GM18505 (cell line): ENCODE measurements around the gene TMED4.
"Not testable (repeated sequence)": the region's sequence is repeated elsewhere in the genome, so short reads cannot be mapped to it uniquely, and the experiment has no call there.

Experiments used
- ATAC-seq: cut with Tn5 transposase; IDR thresholded peaks from one replicate; pipeline ENCODE4 v1.9.1; 2021; ENCODE audit not compliant: unreplicated experiment
- POLR2A ChIP-seq: IDR thresholded peaks from 4 replicates; pipeline ENCODE4 v1.6.1; 2011; ENCODE audit warnings: borderline replicate concordance; ENCODE audit not compliant: insufficient read depth, insufficient read length; ENCODE audit errors: extremely low read depth

TMED4 gene

GRCh38 chr7:44572771-44573170 is 9.3 kb downstream of the TMED4 start:
- no peak for ATAC-seq
- TF ChIP-seq POLR2A, result no peak

GRCh38 chr7:44569959-44570358 is 12.1 kb downstream of the TMED4 start:
- no peak for TF ChIP-seq POLR2A

GRCh38 chr7:44568771-44569560 is 13.1 kb downstream of the TMED4 start:
- TF ChIP-seq POLR2A, result no peak

More at GRCh38 chr7:44569959-44570358, 12.1 kb downstream of the TMED4 start:
- ATAC-seq, result no peak

GRCh38 chr7:44567884-44568283 is 14.1 kb downstream of the TMED4 start:
- TF ChIP-seq POLR2A, result no peak
- no peak for ATAC-seq

More at GRCh38 chr7:44568771-44569560, 13.1 kb downstream of the TMED4 start:
- no peak for ATAC-seq

GRCh38 chr7:44566680-44567079 is 15.4 kb downstream of the TMED4 start:
- TF ChIP-seq POLR2A, result no peak
- no peak for ATAC-seq

- ATAC-seq, result peak; percentile 15
- no peak for TF ChIP-seq POLR2A
Measured at GRCh38 chr7:44565795-44566559, 16.1 kb downstream of the TMED4 start.

GRCh38 chr7:44565097-44565794 is 16.8 kb downstream of the TMED4 start:
- TF ChIP-seq POLR2A, result no peak
- ATAC-seq, result peak; percentile 57

- no peak for ATAC-seq
Measured at GRCh38 chr7:44564606-44565005, 17.4 kb downstream of the TMED4 start.

GRCh38 chr7:44563171-44563679 is 18.8 kb downstream of the TMED4 start:
- ATAC-seq, result no peak
- no peak for TF ChIP-seq POLR2A

More at GRCh38 chr7:44564606-44565005, 17.4 kb downstream of the TMED4 start:
- TF ChIP-seq POLR2A, result no peak

- not testable (repeated sequence) for ATAC-seq
Measured at GRCh38 chr7:44562622-44562962, 19.4 kb downstream of the TMED4 start.

GRCh38 chr7:44561962-44562621 is 19.9 kb downstream of the TMED4 start:
- no peak for ATAC-seq
- TF ChIP-seq POLR2A, result no peak

GRCh38 chr7:44561481-44561880 is 20.6 kb downstream of the TMED4 start:
- no peak for ATAC-seq

GRCh38 chr7:44559485-44559884 is 22.5 kb downstream of the TMED4 start:
- no peak for ATAC-seq
- no peak for TF ChIP-seq POLR2A

More at GRCh38 chr7:44561481-44561880, 20.6 kb downstream of the TMED4 start:
- no peak for TF ChIP-seq POLR2A
